CD1c-positive myeloid dendritic cell (primary cell): ENCODE measurements around the gene CFLAR.
"Not testable (repeated sequence)": the region's sequence is repeated elsewhere in the genome, so short reads cannot be mapped to it uniquely, and the experiment has no call there.

Experiments
- DNase-seq: peaks from one replicate; pipeline ENCODE4 v3.0.0-alpha.2; 2016; ENCODE audit errors: extremely low spot score

Gene CFLAR

GRCh38 chr2:201149064-201149820, 33.3 kb downstream of the CFLAR start:
- DNase-seq = peak; percentile 65

DNA sequence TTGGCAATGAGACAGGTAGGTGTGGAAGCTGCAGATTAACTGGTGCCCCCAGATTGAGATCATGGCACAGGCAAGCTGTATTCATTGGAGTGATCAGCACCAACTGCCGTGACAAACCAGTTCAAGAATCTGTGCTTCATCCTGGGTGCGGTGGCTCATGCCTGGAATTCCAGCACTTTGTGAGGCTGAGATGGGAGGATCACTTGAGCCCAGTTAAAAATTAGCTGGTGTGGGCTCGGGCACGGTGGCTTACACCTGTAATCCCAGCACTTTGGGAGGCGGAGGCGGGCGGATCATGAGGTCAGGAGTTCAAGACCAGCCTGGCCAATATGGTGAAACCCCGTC, 33.8 kb downstream of the CFLAR start:
- DNase-seq = not testable (repeated sequence)

DNA sequence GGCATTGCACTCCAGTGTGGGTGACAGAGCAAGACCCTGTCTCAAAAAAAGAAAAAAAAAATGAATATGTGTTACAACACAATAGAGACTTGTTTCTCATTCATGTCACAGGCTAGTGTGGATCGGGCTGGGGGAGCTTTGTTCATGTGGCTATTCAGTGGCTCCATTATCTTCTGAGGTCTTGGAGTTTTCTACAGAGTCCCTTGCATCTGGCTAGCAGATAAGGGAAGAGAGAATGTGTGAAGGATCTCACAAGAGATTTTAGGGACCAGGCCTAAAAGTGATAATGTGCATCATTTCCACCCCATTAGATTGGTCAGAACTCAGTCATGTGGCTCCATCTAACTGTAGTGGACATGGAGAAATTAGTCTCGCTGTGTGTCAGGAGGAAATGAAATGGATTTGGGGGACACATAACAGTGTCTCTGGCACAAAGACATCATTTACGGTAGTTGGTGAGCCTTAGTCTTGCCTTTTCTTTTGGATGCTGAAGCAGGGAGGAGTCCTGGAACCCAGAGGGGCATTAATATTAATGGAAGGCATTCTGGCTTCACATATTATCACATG, 34.6 kb downstream of the CFLAR start:
- no peak for DNase-seq

GRCh38 chr2:201151127-201151981, 35.4 kb downstream of the CFLAR start:
- DNase-seq = peak; percentile 83

GRCh38 chr2:201152517-201152916, 36.6 kb downstream of the CFLAR start:
- DNase-seq = no peak

DNA sequence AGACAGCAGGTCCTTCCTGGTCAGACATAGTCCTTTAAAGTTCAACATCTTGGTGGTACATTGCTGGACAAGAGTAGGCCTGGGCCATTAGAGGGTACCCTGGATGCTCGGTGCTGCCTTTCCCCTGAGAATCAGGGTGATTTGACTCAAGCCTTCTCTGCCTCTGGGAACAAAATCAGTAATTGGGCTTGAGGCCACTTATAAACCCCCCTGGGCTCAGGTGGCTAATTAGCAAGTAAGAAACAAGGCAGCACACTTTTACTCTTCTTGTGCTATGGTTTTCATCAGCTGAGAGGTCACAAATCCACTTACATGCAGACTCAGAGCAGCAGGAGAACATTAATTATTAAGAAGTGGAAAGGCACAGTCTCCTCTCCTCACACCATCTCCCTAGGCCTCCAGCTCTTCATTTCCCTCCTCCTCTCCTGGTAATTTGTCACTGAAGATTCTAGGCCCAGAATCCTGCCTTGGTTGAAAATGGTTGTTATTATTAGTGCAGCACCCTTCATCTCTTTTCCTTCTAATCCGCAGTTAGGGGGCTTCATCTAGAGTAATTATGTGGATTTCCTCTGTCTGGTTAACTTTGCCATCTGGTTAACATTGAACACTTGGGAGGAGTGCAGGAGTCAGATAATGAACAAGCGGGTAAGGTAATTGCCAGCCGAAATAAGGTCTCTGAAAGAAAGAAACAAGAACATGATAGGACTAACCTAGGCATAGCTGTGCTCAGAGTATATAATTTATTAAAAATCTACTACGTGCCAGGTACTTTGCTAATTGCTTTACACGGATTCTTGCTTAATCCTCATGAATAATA, 37.2 kb downstream of the CFLAR start:
- no peak for DNase-seq

DNA sequence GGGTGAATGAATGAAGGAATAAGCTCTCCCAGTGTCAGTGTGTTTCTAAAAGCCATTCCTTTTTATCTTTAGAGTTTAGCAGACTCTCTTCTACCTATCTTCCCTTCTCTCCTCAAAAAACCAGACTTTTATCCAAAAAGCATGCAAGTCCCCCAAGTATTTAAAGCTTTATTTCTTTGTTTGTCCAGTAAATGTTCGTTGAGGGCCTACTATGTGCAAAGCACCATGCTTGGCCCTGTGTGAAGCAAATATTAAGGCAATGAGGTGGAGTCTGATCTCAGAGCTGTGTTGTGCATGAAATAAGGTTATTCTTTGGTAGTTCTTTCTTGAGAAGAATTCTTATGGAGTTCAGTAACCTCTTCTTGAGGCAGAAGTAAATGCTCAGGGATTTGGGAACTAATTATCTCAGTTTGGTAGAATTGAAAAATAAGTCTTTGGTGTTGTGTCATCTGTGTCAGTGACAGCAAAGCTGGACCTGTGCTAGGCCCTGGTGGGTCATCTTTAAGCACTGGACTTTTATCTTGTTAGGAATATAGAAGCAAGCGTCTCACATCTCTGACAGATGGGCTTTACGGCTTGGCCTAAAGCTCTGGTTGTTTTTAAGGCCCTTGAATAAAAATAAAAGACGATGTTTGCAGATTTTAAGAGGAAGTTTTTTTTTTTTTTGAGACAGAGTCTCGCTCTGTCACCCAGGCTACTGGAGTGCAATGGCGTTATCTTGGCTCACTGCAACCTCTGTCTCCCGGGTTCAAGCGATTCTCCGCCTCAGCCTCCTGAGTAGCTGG, 38.8 kb downstream of the CFLAR start:
- DNase-seq = peak; percentile 40

GRCh38 chr2:201156036-201156435, 40.1 kb downstream of the CFLAR start:
- DNase-seq = peak; percentile 58

DNA sequence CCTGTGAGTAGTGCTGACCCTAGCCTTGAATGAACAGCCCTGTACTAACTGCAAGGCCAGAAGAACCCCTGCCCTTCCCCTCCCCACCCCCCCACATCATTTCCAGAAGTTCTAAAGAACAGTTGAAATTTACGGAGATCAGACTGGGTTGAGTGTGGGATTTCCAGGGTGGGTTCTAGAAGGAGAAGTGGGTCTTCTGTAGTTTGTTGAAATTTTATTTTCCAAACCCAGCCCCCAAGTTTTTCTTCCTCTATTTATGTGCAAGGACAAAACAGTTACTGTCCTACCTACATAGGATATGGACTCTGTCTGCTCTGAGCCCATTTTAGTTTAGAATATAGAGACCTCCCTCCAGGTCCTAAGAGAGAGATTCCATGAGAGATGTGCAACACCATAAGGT, 40.7 kb downstream of the CFLAR start:
- peak; percentile 72 for DNase-seq

DNA sequence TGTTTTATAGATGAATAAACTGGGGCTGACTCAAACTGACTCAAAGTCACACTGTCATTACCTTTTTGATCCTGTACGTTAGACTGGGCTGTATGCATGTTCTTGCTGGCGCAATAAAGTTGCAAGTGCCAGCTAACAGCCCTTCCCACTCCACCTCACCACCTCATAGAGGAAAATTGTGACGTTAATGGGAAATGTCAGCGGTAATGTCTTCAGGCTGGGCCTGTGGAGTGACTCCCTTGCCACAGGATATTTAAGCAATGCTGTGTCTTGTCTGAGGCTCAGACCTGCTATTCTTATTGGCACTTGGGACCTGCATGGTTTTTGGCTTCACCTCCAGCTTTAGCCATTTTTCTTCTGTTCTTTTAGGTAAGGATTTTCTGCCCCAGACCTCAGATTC, 41.7 kb downstream of the CFLAR start:
- DNase-seq = peak; percentile 70

DNA sequence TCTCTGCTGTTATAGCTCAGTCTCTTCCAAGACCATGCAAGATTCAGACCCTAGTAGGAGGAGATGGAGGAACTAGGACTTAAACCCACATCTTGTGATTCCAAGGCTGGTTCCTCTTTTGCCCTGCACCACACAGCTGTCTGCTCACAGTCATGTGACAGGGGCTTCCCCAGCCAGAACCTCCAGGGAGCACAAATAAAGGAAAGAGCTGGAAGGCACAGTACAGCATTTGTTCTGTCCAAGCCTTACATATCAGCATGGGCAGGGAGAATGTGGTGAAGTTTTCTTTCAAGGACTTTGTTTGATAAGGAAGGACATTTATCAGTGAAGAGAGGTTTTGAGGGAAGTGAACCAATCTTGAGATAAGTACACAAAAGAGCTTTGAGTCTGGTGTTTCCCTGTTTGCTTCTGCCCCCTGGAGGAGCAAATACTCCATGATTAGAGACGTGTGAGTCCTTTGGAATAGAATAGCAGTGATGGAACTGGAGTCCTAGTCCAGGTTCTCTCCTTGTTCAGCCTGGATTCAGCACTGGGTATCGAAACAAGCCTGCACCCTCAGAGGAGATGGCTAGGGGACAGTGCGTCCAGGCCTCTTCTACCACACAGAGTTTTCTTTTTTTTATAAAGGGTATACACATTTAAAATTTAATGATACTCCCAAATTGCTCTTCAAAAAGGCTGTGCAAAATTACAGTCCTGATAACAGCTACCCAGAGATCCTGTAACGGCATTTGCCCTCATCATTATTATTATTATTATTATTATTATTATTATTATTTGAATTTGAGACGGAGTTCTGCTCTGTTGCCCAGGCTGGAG, 42.4 kb downstream of the CFLAR start:
- peak; percentile 95 for DNase-seq

DNA sequence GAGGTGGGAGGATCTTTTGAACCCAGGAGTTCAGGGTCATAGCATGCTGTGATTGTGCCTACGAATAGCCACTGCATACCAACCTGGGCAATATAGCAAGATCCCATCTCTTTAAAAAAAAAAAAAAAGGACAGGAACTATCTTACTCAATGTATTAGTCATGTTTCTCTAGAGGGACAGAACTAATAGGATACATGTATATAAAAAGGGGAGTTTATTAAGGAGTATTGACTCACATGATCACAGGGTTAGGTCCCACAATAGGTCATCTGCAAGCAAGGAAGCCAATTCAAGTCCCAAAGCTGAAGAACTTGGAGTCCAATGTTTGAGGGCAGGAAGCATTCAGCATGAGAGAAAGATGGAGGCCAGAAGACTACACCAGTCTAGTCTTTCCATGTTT, 48.2 kb downstream of the CFLAR start:
- no peak for DNase-seq

DNA sequence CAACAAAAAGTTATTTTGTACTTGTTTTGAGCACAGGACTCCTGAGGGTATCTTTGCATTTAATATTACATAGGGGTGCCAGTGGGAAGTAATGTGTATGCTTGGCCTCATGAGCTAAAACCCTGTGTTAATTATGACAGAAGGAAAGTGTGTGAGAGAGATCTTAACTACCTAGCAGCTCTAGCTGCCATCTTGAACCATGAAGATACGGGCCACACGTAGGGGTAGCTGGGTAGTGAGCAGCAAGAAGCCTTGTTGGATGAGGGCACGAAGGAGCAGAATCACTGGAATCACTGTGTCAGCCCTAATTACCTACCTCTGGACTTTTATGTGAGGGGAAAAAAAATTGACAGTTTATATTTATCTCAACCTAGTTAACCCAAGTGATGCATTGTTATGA, 51.6 kb downstream of the CFLAR start:
- DNase-seq = no peak

- not testable (repeated sequence) for DNase-seq
These were observed 52.5 kb downstream of the CFLAR start for GRCh38 chr2:201168496-201168895.

- DNase-seq = no peak
These were observed 55.4 kb downstream of the CFLAR start for GRCh38 chr2:201171259-201171814.

GRCh38 chr2:201172279-201172678, 56.3 kb downstream of the CFLAR start:
- no peak for DNase-seq

GRCh38 chr2:201174687-201175086, 58.7 kb downstream of the CFLAR start:
- DNase-seq = no peak

DNA sequence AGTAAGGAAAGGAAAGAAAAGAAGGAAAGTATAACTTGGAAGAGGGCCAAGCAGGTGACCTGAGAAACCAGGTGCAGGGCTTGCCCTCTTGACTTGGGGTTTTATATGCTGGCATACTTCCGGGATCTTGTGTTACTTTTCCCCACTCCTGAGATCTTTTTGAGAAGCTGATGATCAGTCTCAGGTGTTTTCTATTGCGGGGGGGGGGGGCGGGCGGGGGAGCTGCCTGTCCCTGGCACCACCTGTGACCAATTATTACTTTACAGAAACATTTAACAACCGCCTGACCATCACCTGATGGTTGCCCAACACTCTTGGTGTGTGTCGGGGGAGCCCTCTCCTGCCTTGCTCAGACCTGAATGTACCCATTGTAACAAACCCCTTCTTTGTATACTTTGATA, 60.1 kb downstream of the CFLAR start:
- no peak for DNase-seq

- peak; percentile 77 for DNase-seq
These were observed 64.0 kb downstream of the CFLAR start for GRCh38 chr2:201180010-201180409.
